Muscle of leg (tissue), 11 donors: ENCODE data around the gene PTPRN2. TPM values are rescaled to one million over a fixed set of nuclear protein-coding genes. Genes with fewer than 3 reads are reported as not detected.

Experiments
- DNase-seq: peaks from one replicate; pipeline ENCODE4 v3.0.0; 2013
- H3K27ac ChIP-seq: one replicate; pipeline ENCODE4 v1.5.1; 2013; ENCODE audit warnings: mild to moderate bottlenecking, low read length, control low read depth
- H3K27me3 ChIP-seq: one replicate; pipeline ENCODE4 v1.6.1; 2013; ENCODE audit warnings: low read length; ENCODE audit not compliant: control insufficient read depth, insufficient read depth
- H3K36me3 ChIP-seq: one replicate; pipeline ENCODE4 v1.6.1; 2013; ENCODE audit warnings: low read length; ENCODE audit not compliant: control insufficient read depth, insufficient read depth
- H3K4me1 ChIP-seq: one replicate; pipeline ENCODE4 v1.6.1; 2013; ENCODE audit warnings: low read length; ENCODE audit not compliant: control insufficient read depth, insufficient read depth
- H3K4me3 ChIP-seq: one replicate; pipeline ENCODE4 v1.5.1; 2013; ENCODE audit warnings: low read length, control low read depth
- H3K9me3 ChIP-seq: replicated peaks from 2 replicates; pipeline ENCODE4 v1.6.1; 2013; ENCODE audit warnings: low read depth, low read length; ENCODE audit not compliant: control insufficient read depth
- WGBS: methylation state at CpG from one replicate; pipeline ENCODE4 v1.1.5; 2013; ENCODE audit warnings: missing lambda C conversion rate; ENCODE audit not compliant: insufficient coverage; 5-methylcytosine and 5-hydroxymethylcytosine counted together
- polyA plus RNA-seq, 8 donors: library from polyadenylated mRNA; unstranded; fragments of 120-200 nt; gene quantifications; one replicate each; pipeline versions ENCODE4 v1.2.1 to v1.2.3, GENCODE V29; 2013; ENCODE audit warnings: inconsistent platforms in 1 of 8, low replicate concordance in 1 of 8; ENCODE audit not compliant: insufficient read length in 8 of 8, insufficient read depth in 1 of 8
- total RNA-seq: library from RNA; stranded (reverse); fragments of 120-200 nt; gene quantifications from one replicate; pipeline ENCODE4 v1.2.4, GENCODE V29; 2013

Gene PTPRN2
- total and polyA plus RNA-seq, 9 donors = 1.4 to 2.9 (median 2.3) TPM

DNA sequence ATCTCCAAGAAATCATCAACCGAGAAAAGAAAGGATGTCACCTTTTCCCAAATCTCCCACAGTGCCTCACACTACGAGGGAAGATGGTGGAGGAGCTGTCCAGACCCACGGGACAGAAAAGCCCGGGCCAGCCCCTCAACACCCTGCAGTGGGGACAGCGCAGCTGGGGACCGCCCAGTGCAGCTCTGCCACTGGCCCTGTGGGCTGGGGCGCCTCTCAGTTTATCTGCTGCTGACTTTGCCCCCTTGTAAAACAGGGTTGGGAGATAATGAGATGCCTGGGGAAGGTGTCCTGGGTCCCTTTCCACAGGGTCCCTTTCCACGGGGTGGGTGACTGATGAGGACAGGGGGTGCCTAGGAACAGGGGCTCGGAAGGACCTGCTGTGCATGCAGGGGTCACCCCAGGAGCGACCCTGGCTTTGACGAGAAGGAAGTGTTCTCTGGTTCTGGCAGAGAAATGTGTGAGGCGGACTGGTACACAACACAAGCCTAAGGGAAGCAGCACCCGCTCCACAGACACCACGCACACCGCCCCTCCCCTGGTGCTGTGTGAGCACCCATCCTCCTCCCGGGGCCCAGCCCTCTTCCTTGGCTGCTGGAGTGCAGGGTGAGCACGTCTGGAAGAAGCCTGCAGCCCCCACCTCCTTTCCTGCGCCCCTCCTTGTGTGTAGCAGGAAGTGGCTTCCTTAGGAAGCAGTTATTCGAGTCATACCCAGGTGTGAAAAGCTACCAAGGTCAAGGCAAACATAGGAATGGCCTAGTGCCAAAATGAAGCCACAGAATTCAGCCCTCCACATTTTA is 911.0 kb downstream of the PTPRN2 start:
- Histone ChIP-seq H3K4me1 (no peaks in the 10 kb centered on the region), H3K4me3 (no peak overlapping the region), H3K27me3 (peaks cover 60% of the 10 kb centered on the region), H3K36me3 (no peaks in the 10 kb centered on the region), H3K27ac (no peak overlapping the region), H3K9me3 (no peaks in the 10 kb centered on the region)
- WGBS = 40% methylated on average over 6 of the region's 19 CpGs
- no peak for DNase-seq

DNA sequence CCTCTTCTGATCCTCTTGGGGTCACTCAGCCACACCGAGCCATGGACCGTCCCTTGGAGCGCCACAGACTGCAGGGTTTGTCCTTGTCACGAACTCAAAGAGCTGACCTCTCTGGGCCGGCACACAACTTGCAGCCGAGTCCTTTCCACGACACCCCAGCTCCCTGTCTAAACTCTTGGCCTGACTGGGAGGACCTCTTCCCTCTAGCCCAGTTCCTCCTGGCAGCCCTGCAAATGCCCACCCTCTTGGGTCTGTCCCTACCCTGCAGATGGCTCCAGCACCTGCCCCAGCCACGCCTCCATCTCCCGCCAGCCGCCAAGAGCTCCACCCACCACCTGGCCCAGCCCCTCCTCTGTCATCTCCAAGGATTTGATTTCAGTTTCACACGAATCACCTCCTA is 911.6 kb downstream of the PTPRN2 start:
- whole genome bisulfite sequencing = 79% methylated on average over 11 of the region's 11 CpGs
- no peak overlapping the region for H3K27ac ChIP-seq
- H3K9me3 ChIP-seq = no peaks in the 10 kb centered on the region
- H3K4me1 ChIP-seq = no peaks in the 10 kb centered on the region
- no peak overlapping the region for H3K4me3 ChIP-seq
- H3K27me3 ChIP-seq = peaks cover 60% of the 10 kb centered on the region
- DNase-seq = no peak
- no peaks in the 10 kb centered on the region for H3K36me3 ChIP-seq

DNA sequence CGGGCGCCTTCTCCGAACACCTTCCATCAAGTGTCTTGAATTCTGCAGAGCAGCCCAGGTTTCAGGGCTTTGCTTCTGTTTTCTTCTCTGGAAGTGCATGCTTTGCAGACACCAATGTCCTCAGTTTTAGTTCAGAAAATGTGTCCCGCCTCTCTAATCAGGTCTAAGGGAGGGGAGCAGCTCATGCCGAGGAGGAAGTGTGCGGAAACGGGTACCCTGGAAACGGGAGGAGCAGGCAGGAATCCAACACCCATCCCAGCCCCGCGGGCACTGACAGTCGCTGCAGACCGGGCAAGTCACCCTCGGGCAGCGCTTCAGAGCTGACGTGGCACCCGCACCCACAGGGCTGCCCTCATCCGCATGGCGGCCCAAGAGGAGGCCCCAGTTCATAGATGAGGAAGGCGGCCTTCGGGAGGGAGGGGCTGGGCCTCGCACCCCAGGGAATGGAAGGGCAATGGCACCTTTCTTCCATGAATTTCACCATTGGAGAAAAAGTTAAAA is 912.1 kb downstream of the PTPRN2 start:
- H3K27ac ChIP-seq = no peak overlapping the region
- no peaks in the 10 kb centered on the region for H3K36me3 ChIP-seq
- no peak overlapping the region for H3K4me3 ChIP-seq
- no peak for DNase-seq
- no peaks in the 10 kb centered on the region for H3K9me3 ChIP-seq
- H3K27me3 ChIP-seq = peaks cover 64% of the 10 kb centered on the region
- 79% methylated on average over 11 of the region's 21 CpGs for WGBS
- no peaks in the 10 kb centered on the region for H3K4me1 ChIP-seq

DNA sequence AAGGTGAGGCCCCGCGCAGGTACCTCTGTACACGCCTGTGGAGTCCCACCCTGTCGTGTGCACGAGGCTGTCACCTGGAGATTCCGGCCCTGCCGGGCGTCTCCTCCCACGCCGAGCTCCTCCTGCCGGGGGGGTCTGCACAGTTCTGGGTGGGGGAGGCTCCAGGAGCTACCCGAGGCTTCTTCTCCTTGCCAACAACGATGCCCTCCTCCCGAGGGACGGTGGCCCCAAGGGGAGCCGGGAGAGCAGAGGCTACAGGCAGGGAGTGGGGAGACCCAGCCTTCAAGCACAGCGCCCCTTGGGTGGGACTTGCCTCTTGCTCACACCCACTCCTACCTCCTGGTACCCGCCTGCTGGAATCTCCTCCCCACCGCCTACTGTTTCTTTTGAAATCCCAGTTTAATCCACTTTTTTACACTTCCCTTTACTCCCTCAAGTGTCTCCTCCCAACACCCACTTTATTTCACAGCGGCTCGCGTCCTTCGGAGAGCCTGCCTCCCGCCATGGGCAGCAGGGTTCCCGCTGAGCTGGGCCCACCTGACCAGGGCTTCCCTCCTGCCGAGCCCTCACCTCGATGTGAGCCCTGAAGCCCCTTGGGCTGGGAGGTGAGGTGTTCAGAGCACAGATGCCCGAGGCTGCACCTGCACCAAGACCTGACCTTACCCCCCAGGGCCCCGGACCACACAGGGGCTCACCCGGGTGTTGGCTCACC is 912.8 kb downstream of the PTPRN2 start:
- no peaks in the 10 kb centered on the region for H3K36me3 ChIP-seq
- H3K27ac ChIP-seq = no peak overlapping the region
- DNase-seq = no peak
- 86% methylated on average over 22 of the region's 30 CpGs for WGBS
- H3K4me3 ChIP-seq = no peak overlapping the region
- no peaks in the 10 kb centered on the region for H3K9me3 ChIP-seq
- H3K4me1 ChIP-seq = no peaks in the 10 kb centered on the region
- peaks cover 68% of the 10 kb centered on the region for H3K27me3 ChIP-seq

DNA sequence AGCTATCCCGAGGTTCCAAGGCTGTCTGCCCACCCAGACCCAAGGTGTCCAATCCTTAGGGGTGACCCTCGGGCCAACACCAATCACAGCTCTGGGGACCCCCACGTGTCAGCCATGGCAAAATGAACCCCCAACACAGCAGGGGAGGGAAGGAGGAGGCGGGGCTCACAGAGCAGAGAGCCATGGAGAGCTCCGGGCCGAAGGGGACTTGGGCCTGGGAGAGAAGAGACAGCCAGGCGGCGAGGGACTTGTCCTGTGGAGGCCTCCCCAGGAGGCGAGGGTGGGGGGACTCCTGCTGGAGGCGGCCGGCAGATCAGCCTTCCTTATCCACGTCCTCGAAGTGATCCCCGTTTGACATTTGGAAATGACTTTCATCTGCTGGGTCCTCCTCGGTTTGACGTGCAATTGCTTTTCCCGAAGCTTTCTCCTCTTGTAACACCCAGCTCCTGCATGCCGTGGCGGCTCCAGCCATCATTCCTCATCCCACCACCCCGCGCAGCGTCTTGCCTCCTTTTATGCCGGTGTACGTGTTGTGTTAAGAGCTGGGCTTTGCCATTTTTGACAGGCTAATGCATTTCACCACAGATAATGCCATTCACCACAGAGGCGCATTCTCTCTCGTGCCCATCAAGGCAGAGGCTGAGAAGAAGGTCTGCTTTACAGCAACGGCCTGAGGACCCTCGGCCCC is 913.5 kb downstream of the PTPRN2 start:
- Histone ChIP-seq H3K27me3 (peaks cover 70% of the 10 kb centered on the region), H3K9me3 (no peaks in the 10 kb centered on the region), H3K4me3 (no peak overlapping the region), H3K27ac (no peak overlapping the region), H3K36me3 (no peaks in the 10 kb centered on the region), H3K4me1 (peaks cover under 1% of the 10 kb centered on the region)
- no peak for DNase-seq
- 78% methylated on average over 25 of the region's 28 CpGs for WGBS

DNA sequence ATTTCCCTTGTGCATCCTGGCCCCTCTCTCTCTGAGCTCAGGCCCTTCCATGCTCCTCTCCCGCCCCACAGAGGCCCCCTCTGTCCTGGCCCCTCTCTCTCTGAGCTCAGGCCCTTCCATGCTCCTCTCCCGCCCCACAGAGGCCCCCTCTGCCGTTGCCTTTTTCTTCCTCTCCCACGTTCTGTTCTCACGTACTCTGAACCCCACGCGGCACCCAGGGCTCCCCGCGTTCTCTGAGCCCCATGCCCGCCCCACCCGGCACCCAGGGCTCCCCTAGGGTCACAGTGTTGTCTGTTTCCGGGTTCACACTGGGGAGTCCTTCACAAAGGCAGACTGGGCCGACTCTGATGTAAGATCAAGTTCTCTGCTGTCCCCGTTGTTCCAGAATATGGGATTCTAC is 914.0 kb downstream of the PTPRN2 start:
- no peaks in the 10 kb centered on the region for H3K36me3 ChIP-seq
- 76% methylated on average over 14 of the region's 14 CpGs for WGBS
- peaks cover 73% of the 10 kb centered on the region for H3K27me3 ChIP-seq
- no peak overlapping the region for H3K27ac ChIP-seq
- no peak overlapping the region for H3K4me3 ChIP-seq
- peaks cover 3% of the 10 kb centered on the region for H3K4me1 ChIP-seq
- no peak for DNase-seq
- H3K9me3 ChIP-seq = no peaks in the 10 kb centered on the region

DNA sequence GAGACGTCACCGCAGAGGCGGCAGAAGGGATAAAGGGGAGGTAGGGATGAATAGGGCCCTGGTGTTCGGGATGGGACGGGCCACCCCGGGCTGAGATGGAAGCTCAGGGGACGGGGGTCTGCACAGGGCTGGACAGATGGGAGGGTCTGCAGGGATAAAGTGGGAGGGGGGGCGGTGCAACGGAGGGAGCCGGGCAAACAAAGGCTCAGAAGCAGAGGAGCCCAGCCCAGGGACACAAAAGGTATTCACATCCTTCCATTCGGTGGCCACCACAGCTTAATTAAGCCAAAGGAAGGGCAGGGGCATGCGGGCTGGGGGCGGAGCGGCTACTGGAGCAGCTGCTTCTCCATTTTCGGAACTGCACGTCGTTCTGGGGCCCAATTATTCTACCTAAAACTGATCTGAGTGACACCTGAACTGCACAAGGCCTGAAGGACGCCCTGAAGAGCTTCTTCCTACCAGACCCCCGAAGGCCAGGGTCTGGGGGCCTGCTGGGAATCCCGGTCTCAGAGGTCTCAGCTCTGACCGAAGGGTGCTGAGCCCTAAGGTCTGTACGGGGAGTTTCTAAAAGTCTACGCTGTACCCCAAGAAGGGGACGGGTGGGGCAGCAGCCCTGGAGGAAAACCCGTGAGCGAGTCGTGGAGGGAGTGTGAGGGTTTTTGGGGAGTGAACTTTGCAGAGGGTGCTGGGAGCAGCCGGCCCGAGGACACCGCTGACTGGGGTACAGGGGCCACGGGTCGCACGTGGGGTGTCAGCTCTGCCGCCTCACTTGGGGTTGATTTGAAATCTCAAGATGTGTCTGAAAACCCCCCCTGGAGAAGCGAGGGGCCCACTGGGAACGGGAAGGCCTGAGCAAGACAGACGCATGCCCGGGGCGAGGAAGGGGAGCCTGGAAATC is 916.0 kb downstream of the PTPRN2 start:
- Histone ChIP-seq H3K4me1 (peaks cover 3% of the 10 kb centered on the region), H3K27ac (no peak overlapping the region), H3K9me3 (no peaks in the 10 kb centered on the region), H3K27me3 (peaks cover 65% of the 10 kb centered on the region), H3K36me3 (no peaks in the 10 kb centered on the region), H3K4me3 (no peak overlapping the region)
- DNase-seq = no peak
- 88% methylated on average over 31 of the region's 39 CpGs for WGBS

DNA sequence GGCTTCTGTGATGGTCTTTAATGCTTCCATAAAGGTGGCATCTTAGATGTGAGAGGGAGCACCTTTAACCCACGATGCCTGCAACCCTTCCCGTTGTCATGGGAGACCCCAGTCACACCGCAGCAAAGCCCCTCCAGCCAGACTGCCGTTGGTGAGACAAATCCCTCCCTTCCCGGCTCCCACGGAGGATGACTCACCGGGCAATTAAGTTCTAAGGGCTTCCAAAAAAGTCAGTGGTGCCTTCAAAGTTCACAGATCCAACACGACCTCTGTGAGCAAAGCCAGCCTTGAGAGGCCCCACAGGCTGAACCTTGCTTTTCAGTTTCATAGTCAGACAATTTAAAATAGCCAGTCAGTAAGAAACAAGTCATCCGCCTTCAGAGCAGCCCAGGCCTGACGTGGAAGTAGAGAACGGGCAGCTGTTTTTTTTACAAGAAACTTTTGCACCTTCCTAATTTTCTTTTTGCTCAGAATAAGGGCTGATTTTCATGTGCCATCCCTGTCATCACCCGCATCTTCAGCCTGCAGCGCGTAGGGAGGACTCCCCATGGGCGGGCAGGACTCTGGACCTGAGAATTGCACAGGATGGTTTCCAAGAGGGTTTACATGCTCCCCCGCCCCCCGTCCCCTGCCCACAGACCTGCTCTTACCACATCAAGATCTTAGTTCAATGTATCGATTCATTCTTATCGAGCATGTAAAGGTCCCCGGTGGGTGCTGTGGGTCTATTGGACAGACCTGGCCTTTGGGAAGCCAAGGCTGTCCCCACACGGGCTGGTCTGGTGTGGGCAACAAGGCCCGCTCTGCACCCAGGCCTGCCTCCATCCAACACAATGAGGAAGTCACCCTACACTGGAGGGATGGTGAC is 916.9 kb downstream of the PTPRN2 start:
- Histone ChIP-seq H3K27ac (no peak overlapping the region), H3K4me1 (peaks cover 3% of the 10 kb centered on the region), H3K9me3 (no peaks in the 10 kb centered on the region), H3K36me3 (no peaks in the 10 kb centered on the region), H3K4me3 (no peak overlapping the region), H3K27me3 (peaks cover 56% of the 10 kb centered on the region)
- 41% methylated on average over 15 of the region's 22 CpGs for WGBS
- no peak for DNase-seq

DNA sequence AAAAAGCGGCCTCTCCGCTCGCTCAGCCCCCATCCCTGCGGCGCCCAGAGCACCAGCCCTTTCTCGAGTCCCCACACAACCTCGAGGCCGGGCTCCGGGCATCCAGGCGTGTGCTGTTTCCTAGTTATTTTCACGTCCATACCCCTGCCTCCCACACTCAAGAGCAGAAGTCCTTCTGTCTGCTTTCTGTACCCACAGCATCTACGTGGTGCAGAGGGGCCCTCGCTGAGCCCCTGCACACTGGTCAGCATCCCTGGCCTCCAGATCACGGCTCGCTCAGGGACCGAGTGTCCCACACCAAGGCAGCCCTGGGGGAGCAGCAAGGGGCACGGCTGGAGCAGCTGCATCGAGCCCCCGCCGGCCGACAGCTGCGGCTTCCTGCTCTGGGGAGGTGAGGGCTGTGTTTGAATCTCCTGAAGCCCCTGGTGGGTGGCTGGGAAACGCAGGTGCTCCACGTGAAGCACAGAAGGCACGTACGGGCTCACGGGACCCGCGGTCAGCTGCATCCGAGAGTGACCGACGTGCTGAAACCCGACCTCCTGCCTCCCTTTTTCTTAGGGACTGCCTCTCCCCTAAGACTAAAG is 917.8 kb downstream of the PTPRN2 start:
- Histone ChIP-seq H3K27me3 (peaks cover 52% of the 10 kb centered on the region), H3K4me3 (no peak overlapping the region)
- WGBS = 25% methylated on average over 24 of the region's 33 CpGs

More for the DNA sequence above, 917.8 kb downstream of the PTPRN2 start:
- Histone ChIP-seq H3K36me3 (no peaks in the 10 kb centered on the region), H3K9me3 (no peaks in the 10 kb centered on the region), H3K27ac (no peak overlapping the region), H3K4me1 (peaks cover 3% of the 10 kb centered on the region)
- DNase-seq = no peak
